Muscle of leg (tissue), 11 donors: ENCODE results near the gene FAM149A. TPM values are rescaled to one million over a fixed set of nuclear protein-coding genes. Genes with fewer than 3 reads are reported as not detected.

Source experiments
- DNase-seq: peaks from one replicate; pipeline ENCODE4 v3.0.0; 2013
- H3K27ac ChIP-seq: one replicate; pipeline ENCODE4 v1.5.1; 2013; ENCODE audit warnings: mild to moderate bottlenecking, low read length, control low read depth
- H3K27me3 ChIP-seq: one replicate; pipeline ENCODE4 v1.6.1; 2013; ENCODE audit warnings: low read length; ENCODE audit not compliant: control insufficient read depth, insufficient read depth
- H3K36me3 ChIP-seq: one replicate; pipeline ENCODE4 v1.6.1; 2013; ENCODE audit warnings: low read length; ENCODE audit not compliant: control insufficient read depth, insufficient read depth
- H3K4me1 ChIP-seq: one replicate; pipeline ENCODE4 v1.6.1; 2013; ENCODE audit warnings: low read length; ENCODE audit not compliant: control insufficient read depth, insufficient read depth
- H3K4me3 ChIP-seq: one replicate; pipeline ENCODE4 v1.5.1; 2013; ENCODE audit warnings: low read length, control low read depth
- H3K9me3 ChIP-seq: replicated peaks from 2 replicates; pipeline ENCODE4 v1.6.1; 2013; ENCODE audit warnings: low read depth, low read length; ENCODE audit not compliant: control insufficient read depth
- WGBS: methylation state at CpG from one replicate; pipeline ENCODE4 v1.1.5; 2013; ENCODE audit warnings: missing lambda C conversion rate; ENCODE audit not compliant: insufficient coverage; 5-methylcytosine and 5-hydroxymethylcytosine counted together
- polyA plus RNA-seq, 8 donors: library from polyadenylated mRNA; unstranded; fragments of 120-200 nt; gene quantifications; one replicate each; pipeline versions ENCODE4 v1.2.1 to v1.2.3, GENCODE V29; 2013; ENCODE audit warnings: inconsistent platforms in 1 of 8, low replicate concordance in 1 of 8; ENCODE audit not compliant: insufficient read length in 8 of 8, insufficient read depth in 1 of 8
- total RNA-seq: library from RNA; stranded (reverse); fragments of 120-200 nt; gene quantifications from one replicate; pipeline ENCODE4 v1.2.4, GENCODE V29; 2013

Gene FAM149A
- total and polyA plus RNA-seq, 9 donors = 5.3 to 10.2 (median 7.5) TPM

GRCh38 chr4:186078981-186079638, 25.4 kb upstream of the FAM149A start:
- H3K4me3 ChIP-seq = no peak overlapping the region
- no peaks in the 10 kb centered on the region for H3K36me3 ChIP-seq
- no peak overlapping the region for H3K27ac ChIP-seq
- WGBS = no CpG with 5 or more reads among the region's 11 CpGs
- H3K9me3 ChIP-seq = no peaks in the 10 kb centered on the region
- no peak for DNase-seq
- peaks cover 2% of the 10 kb centered on the region for H3K4me1 ChIP-seq
- peaks cover 3% of the 10 kb centered on the region for H3K27me3 ChIP-seq

DNA sequence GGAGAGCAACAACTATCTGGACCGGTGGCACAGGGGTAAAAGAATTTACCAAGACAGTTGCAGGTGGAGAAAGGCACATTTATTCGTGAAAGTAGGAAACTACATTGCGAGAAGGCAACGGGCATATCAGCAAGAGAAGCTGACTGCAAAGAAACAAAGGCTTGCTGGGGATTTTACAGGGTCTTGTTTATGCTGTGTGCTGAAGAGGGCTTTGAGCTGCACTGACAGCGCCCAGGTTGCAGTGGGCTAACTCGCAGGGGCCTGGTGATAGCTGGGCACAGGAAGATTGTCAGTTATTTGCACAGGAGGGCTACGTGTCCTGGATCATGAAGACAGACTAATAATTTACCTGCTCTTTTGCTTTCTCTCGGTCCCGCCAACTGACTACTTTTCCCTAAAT, 24.8 kb upstream of the FAM149A start:
- no peak overlapping the region for H3K27ac ChIP-seq

GRCh38 chr4:186081202-186081807, 23.2 kb upstream of the FAM149A start:
- Histone ChIP-seq H3K36me3 (no peaks in the 10 kb centered on the region), H3K4me3 (no peak overlapping the region), H3K4me1 (peaks cover 2% of the 10 kb centered on the region), H3K9me3 (no peaks in the 10 kb centered on the region), H3K27me3 (peaks cover 3% of the 10 kb centered on the region), H3K27ac (no peak overlapping the region)
- DNase-seq = peak; percentile 36
- 41% methylated on average over 3 of the region's 15 CpGs for whole genome bisulfite sequencing

More for the DNA sequence above, 24.8 kb upstream of the FAM149A start:
- WGBS = 53% methylated on average over 7 of the region's 9 CpGs
- Histone ChIP-seq H3K36me3 (no peaks in the 10 kb centered on the region), H3K27me3 (peaks cover 3% of the 10 kb centered on the region), H3K4me3 (no peak overlapping the region), H3K4me1 (peaks cover 2% of the 10 kb centered on the region), H3K9me3 (no peaks in the 10 kb centered on the region)
- no peak for DNase-seq

DNA sequence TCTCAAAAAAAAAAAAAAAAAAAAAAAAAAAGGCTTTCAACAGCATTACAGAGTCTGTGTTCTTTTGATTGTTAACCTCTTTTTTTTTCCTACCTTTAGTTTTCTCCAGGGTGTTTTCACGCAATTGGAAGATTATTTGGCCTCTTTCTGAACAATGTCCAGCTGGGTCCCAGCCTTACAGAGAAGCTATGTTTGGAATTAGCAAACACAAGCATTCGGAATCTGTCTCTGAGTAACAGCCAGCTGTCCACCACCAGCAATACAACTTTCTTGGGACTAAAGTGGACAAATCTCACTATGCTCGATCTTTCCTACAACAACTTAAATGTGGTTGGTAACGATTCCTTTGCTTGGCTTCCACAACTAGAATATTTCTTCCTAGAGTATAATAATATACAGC, 22.3 kb upstream of the FAM149A start:
- Histone ChIP-seq H3K4me1 (peaks cover 2% of the 10 kb centered on the region), H3K4me3 (no peak overlapping the region), H3K9me3 (no peaks in the 10 kb centered on the region), H3K36me3 (no peaks in the 10 kb centered on the region), H3K27me3 (peaks cover 3% of the 10 kb centered on the region), H3K27ac (no peak overlapping the region)
- DNase-seq = peak; percentile 75
- WGBS = no CpG with 5 or more reads among the region's 4 CpGs

DNA sequence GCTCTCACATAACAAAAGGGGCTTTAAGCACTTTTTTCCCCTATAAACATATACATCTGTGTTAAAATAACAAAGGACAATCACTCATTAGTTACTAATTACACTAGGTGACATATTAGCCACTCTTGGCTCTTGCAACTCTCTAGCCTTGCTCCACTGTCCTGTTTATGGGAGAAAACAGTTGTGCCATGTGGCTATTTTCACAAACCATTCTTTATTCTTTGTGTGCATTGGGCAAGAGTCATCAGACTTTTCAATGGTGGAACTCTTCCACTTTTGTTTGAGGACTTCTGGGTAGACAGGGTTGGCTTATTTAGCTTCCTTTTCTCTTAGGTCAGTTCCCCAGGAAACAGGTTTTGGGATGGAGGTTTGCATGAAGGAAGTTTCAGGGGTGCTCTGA, 16.0 kb upstream of the FAM149A start:
- no peaks in the 10 kb centered on the region for H3K36me3 ChIP-seq
- no peak overlapping the region for H3K4me3 ChIP-seq
- no peaks in the 10 kb centered on the region for H3K27me3 ChIP-seq
- peaks cover 2% of the 10 kb centered on the region for H3K9me3 ChIP-seq
- H3K4me1 ChIP-seq = no peaks in the 10 kb centered on the region
- H3K27ac ChIP-seq = no peak overlapping the region
- no peak for DNase-seq

DNA sequence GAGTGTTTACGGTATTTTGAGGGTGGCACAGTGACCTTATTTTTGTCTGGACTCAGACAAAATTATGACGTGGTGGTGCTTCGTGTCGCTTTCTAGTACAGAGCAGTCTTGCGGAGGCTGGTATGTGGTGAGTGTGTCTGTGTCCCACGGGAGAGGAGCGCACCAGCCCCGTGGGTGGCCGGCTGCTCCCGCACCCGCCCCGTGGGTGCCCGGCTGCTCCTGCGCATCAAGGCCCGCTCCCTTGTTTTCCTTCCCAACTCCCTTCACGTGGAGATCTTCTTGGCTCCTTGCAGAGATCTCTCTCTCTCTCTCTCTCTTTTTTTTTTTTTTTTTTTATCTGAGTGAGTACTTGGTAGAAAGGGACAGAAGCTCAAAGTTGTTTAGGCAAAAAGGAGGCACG, 12.2 kb upstream of the FAM149A start:
- H3K4me1 ChIP-seq = no peaks in the 10 kb centered on the region

GRCh38 chr4:186095406-186095805, 9.1 kb upstream of the FAM149A start:
- 54% methylated on average over 8 of the region's 13 CpGs for WGBS
- H3K9me3 ChIP-seq = peaks cover 2% of the 10 kb centered on the region
- DNase-seq = no peak

More for the DNA sequence above, 12.2 kb upstream of the FAM149A start:
- DNase-seq = no peak
- Histone ChIP-seq H3K27me3 (no peaks in the 10 kb centered on the region), H3K27ac (no peak overlapping the region), H3K9me3 (peaks cover 2% of the 10 kb centered on the region), H3K4me3 (no peak overlapping the region), H3K36me3 (no peaks in the 10 kb centered on the region)
- WGBS = 98% methylated on average over 10 of the region's 17 CpGs

GRCh38 chr4:186096681-186097165, 7.8 kb upstream of the FAM149A start:
- H3K36me3 ChIP-seq = no peaks in the 10 kb centered on the region
- no peaks in the 10 kb centered on the region for H3K4me1 ChIP-seq
- H3K9me3 ChIP-seq = no peaks in the 10 kb centered on the region
- H3K4me3 ChIP-seq = no peak overlapping the region
- WGBS = 31% methylated on average over 4 of the region's 9 CpGs
- DNase-seq = no peak
- peaks cover 3% of the 10 kb centered on the region for H3K27me3 ChIP-seq
- no peak overlapping the region for H3K27ac ChIP-seq

More at GRCh38 chr4:186095406-186095805, 9.1 kb upstream of the FAM149A start:
- Histone ChIP-seq H3K4me3 (no peak overlapping the region), H3K27me3 (no peaks in the 10 kb centered on the region), H3K27ac (no peak overlapping the region), H3K4me1 (no peaks in the 10 kb centered on the region), H3K36me3 (no peaks in the 10 kb centered on the region)

DNA sequence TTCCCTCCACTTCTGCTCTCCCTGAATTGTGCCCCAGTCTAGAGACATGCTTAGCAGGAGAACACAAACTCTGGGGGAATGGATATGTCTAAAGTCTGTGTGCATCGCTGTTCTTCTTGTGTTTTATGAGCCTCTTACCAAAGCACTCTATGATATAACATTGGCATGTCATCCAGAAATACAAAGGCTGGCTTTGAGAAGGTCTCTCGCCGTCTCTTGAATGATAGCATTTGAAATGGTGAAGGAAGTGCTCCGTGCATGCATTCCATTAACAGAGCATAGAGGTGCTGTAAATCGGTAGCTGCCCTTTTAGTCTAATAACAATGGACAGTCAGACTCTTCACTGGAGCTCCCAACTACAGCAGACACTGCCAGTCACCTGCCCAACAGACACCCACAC, 7.1 kb upstream of the FAM149A start:
- no peak overlapping the region for H3K4me3 ChIP-seq
- H3K9me3 ChIP-seq = no peaks in the 10 kb centered on the region
- no peaks in the 10 kb centered on the region for H3K36me3 ChIP-seq
- H3K4me1 ChIP-seq = no peaks in the 10 kb centered on the region
- WGBS = 76% methylated on average over 3 of the region's 5 CpGs
- no peak for DNase-seq
- H3K27ac ChIP-seq = no peak overlapping the region
- peaks cover 3% of the 10 kb centered on the region for H3K27me3 ChIP-seq

DNA sequence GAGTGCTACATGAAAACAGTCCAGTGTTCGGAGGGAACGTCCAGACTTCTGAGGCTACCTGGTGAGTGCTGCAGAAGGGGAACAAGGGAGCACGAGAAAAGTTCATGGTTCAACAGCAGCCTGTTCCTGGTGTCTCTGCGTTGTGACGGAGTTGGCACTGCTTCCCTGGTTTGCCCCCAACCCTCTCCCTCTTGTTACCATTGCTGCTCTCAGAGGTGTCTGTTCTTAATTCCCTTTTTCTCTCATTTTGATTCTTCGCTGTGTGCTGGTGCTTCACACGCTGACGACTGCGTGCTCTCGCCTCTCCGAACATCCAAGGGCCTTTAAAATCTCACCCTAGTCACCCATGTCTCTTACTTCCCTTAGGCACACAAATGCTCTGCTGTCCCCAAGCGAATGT, 1.6 kb upstream of the FAM149A start:
- Histone ChIP-seq H3K27me3 (peaks cover 27% of the 10 kb centered on the region), H3K9me3 (no peaks in the 10 kb centered on the region), H3K4me1 (peaks cover 7% of the 10 kb centered on the region), H3K4me3 (no peak overlapping the region), H3K36me3 (no peaks in the 10 kb centered on the region), H3K27ac (no peak overlapping the region)
- 85% methylated on average over 12 of the region's 12 CpGs for WGBS
- DNase-seq = no peak
